ENCODE results near the gene SMC3.

GRCh38 chr10:110643653-110644597, 76.4 kb downstream of the SMC3 start, which contains the start of gene RBM20:
- TF ChIP-seq POLR2A (IDR thresholded peaks at IDR 0.05): no peak
- no peak for TF ChIP-seq CTCF (IDR thresholded peaks at IDR 0.05)

Data from esophagus squamous epithelium (tissue), 4 donors.